SK-N-SH (cell line): Measurements from ENCODE around the gene CKMT2.

ENCODE experiments used
- POLR2AphosphoS5 ChIP-seq: IDR thresholded peaks from 2 replicates; pipeline ENCODE4 v1.6.1; 2012; ENCODE audit warnings: low read depth, low read length
- RFX5 ChIP-seq: IDR thresholded peaks from 2 replicates; pipeline ENCODE4 v1.6.1; 2012; ENCODE audit warnings: mild to moderate bottlenecking, improper control_type of control experiment, low read length
- SIN3A ChIP-seq: IDR thresholded peaks from 2 replicates; pipeline ENCODE4 v1.6.1; 2012; ENCODE audit warnings: low read depth, mild to moderate bottlenecking, low read length, moderate library complexity, borderline replicate concordance
- TF ChIP-seq, protein P1 (sequence below): fragments of 200-600 bp; sonication (generic); IDR thresholded peaks from 2 replicates; pipeline ENCODE4 v1.6.1; 2017; ENCODE audit warnings: antibody characterized with exemption, mild to moderate bottlenecking, moderate library complexity
- TF ChIP-seq, protein P2 (sequence below): IDR thresholded peaks from 2 replicates; pipeline ENCODE4 v1.6.1; 2012; ENCODE audit warnings: mild to moderate bottlenecking, low read depth, low read length, moderate library complexity

DNA sequence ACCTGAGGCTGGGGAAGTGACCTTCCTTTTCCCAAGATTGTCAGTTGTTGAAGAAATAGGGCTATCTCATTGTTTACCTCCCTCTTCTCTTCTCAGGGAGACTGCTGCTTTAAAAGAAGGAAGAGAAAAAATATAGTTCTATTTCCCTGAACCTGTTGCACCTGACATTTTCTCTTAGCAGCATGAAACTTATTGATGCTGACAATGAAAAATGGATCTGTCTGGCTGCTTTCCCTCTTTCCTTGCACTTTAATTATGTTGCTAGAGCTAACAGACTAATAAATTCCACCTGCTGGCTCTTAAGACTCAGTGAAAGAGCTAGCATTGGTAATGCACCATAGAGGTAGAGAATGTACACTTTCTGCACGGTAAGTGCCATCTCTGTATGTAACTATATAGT, 6.2 kb upstream of the CKMT2 start:
- TF ChIP-seq POLR2AphosphoS5 = no peak
- TF ChIP-seq, protein P1, sequence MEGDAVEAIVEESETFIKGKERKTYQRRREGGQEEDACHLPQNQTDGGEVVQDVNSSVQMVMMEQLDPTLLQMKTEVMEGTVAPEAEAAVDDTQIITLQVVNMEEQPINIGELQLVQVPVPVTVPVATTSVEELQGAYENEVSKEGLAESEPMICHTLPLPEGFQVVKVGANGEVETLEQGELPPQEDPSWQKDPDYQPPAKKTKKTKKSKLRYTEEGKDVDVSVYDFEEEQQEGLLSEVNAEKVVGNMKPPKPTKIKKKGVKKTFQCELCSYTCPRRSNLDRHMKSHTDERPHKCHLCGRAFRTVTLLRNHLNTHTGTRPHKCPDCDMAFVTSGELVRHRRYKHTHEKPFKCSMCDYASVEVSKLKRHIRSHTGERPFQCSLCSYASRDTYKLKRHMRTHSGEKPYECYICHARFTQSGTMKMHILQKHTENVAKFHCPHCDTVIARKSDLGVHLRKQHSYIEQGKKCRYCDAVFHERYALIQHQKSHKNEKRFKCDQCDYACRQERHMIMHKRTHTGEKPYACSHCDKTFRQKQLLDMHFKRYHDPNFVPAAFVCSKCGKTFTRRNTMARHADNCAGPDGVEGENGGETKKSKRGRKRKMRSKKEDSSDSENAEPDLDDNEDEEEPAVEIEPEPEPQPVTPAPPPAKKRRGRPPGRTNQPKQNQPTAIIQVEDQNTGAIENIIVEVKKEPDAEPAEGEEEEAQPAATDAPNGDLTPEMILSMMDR = no peak
- no peak for TF ChIP-seq SIN3A
- no peak for TF ChIP-seq RFX5
- TF ChIP-seq, protein P2, sequence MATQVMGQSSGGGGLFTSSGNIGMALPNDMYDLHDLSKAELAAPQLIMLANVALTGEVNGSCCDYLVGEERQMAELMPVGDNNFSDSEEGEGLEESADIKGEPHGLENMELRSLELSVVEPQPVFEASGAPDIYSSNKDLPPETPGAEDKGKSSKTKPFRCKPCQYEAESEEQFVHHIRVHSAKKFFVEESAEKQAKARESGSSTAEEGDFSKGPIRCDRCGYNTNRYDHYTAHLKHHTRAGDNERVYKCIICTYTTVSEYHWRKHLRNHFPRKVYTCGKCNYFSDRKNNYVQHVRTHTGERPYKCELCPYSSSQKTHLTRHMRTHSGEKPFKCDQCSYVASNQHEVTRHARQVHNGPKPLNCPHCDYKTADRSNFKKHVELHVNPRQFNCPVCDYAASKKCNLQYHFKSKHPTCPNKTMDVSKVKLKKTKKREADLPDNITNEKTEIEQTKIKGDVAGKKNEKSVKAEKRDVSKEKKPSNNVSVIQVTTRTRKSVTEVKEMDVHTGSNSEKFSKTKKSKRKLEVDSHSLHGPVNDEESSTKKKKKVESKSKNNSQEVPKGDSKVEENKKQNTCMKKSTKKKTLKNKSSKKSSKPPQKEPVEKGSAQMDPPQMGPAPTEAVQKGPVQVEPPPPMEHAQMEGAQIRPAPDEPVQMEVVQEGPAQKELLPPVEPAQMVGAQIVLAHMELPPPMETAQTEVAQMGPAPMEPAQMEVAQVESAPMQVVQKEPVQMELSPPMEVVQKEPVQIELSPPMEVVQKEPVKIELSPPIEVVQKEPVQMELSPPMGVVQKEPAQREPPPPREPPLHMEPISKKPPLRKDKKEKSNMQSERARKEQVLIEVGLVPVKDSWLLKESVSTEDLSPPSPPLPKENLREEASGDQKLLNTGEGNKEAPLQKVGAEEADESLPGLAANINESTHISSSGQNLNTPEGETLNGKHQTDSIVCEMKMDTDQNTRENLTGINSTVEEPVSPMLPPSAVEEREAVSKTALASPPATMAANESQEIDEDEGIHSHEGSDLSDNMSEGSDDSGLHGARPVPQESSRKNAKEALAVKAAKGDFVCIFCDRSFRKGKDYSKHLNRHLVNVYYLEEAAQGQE = no peak
